ENCODE data around the gene SMCO4.

Gene SMCO4

DNA sequence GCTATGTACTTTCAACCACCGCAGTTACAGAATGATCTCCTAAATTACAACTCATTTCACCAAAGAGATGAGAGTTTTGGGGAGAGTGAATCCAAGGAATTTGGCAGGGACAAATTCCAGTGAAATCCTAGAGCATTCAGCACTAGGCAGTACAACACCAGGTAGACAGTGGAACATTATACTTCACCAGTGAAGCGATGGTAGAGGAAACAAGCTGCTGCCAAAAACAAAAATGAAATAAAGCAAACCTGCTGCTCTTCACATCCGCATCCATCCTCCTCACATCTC lies 16.9 kb downstream of the SMCO4 start:
- Histone ChIP-seq H3K9me3 (ENCODE audit: control insufficient read depth, low read depth, low read length) (no peaks in the 10 kb centered on the region), H3K27me3 (ENCODE audit: control insufficient read depth, insufficient read depth, low read length) (no peaks in the 10 kb centered on the region)

DNA sequence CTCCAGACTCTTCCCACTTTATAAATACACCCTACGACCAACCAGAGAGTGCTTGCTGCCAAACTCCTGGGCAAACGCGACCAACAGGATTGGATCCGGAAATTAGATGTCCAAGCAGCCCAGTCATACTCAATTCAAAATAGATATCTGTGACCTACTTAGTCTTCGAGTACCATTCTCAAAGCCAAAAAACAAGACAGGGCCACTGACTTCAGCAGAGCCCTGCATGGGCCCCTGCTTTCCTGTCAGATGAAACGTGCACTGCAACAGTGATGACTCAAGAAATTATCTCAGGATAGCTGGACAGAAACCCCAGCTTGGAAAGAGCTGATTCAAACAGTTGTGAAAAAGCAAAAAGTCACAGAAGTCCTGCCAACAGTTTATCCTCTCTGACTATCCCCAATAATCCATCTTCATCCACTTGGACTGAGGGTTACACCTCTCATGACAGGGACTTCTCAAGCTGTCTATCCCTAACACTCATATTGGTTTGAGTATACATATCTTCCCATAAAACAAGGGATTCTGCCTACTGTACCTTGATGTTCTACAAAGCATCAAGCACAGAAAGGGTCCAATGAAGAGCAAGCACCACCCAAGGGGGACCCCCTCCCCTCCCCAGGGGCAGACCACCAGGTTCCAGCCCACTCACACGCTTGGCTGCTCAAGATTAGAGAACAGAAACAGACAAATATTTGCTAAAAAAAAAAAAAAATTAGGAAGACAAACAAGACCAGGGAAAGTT lies 17.4 kb downstream of the SMCO4 start:
- Histone ChIP-seq H3K4me3 (ENCODE audit: low read length) (no peak overlapping the region), H3K9me3 (ENCODE audit: control insufficient read depth, low read depth, low read length) (no peaks in the 10 kb centered on the region), H3K36me3 (ENCODE audit: control insufficient read depth, low read depth, low read length) (no peaks in the 10 kb centered on the region), H3K27me3 (ENCODE audit: control insufficient read depth, insufficient read depth, low read length) (no peaks in the 10 kb centered on the region), H3K4me1 (ENCODE audit: control insufficient read depth, low read depth, low read length) (peaks cover 27% of the 10 kb centered on the region), H3K9ac (ENCODE audit: low read length) (no peak overlapping the region), H3K27ac (ENCODE audit: low read length) (no peak overlapping the region)

More for the DNA sequence above, 16.9 kb downstream of the SMCO4 start:
- H3K27ac ChIP-seq (ENCODE audit: low read length), result no peak overlapping the region
- no peaks in the 10 kb centered on the region for H3K36me3 ChIP-seq (ENCODE audit: control insufficient read depth, low read depth, low read length)
- no peak overlapping the region for H3K9ac ChIP-seq (ENCODE audit: low read length)
- H3K4me1 ChIP-seq (ENCODE audit: control insufficient read depth, low read depth, low read length), result peaks cover 25% of the 10 kb centered on the region
- H3K4me3 ChIP-seq (ENCODE audit: low read length), result no peak overlapping the region

DNA sequence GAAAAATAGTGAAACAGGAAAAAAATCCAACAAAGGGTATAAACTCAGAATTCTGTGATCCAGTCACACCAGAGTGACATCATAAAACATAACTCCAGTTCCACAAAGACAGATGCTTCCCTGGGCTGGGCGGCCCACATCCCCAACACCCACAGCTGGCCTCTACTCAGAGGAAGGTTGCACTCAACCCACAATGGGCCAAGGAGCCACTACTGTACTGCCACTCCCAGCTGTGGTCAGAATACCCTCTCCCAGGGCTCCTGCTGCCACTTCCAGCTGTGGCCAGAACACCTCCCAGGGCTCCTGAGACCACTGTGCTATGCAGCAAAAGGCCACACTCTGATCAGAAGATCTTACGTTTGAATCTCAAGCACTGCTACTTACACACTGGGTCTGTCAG lies 18.3 kb downstream of the SMCO4 start:
- H3K27me3 ChIP-seq (ENCODE audit: control insufficient read depth, insufficient read depth, low read length), result no peaks in the 10 kb centered on the region
- no peaks in the 10 kb centered on the region for H3K36me3 ChIP-seq (ENCODE audit: control insufficient read depth, low read depth, low read length)
- H3K9me3 ChIP-seq (ENCODE audit: control insufficient read depth, low read depth, low read length), result no peaks in the 10 kb centered on the region
- H3K9ac ChIP-seq (ENCODE audit: low read length), result no peak overlapping the region
- peaks cover 25% of the 10 kb centered on the region for H3K4me1 ChIP-seq (ENCODE audit: control insufficient read depth, low read depth, low read length)
- no peak overlapping the region for H3K4me3 ChIP-seq (ENCODE audit: low read length)
- H3K27ac ChIP-seq (ENCODE audit: low read length), result no peak overlapping the region

DNA sequence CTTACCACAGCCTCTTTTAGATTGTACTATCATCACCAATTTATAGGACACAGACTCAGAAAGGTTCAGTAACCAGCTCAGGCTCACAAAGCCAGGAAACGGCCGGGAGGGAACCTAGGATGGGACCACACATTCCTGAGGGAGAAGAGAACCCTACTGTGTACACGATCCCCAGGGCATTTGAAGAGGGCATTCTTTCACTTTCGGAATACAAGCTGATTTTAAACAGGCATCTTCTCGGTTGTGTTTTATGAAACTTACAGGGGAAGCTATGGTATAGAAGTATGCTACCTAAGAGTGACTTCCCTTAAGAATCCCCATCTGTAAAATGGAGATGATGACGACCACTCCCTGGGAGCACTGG lies 19.0 kb downstream of the SMCO4 start:
- Histone ChIP-seq H3K36me3 (ENCODE audit: control insufficient read depth, low read depth, low read length) (no peaks in the 10 kb centered on the region), H3K9me3 (ENCODE audit: control insufficient read depth, low read depth, low read length) (no peaks in the 10 kb centered on the region), H3K4me3 (ENCODE audit: low read length) (no peak overlapping the region), H3K9ac (ENCODE audit: low read length) (no peak overlapping the region), H3K4me1 (ENCODE audit: control insufficient read depth, low read depth, low read length) (peaks cover 22% of the 10 kb centered on the region), H3K27ac (ENCODE audit: low read length) (no peak overlapping the region), H3K27me3 (ENCODE audit: control insufficient read depth, insufficient read depth, low read length) (no peaks in the 10 kb centered on the region)

DNA sequence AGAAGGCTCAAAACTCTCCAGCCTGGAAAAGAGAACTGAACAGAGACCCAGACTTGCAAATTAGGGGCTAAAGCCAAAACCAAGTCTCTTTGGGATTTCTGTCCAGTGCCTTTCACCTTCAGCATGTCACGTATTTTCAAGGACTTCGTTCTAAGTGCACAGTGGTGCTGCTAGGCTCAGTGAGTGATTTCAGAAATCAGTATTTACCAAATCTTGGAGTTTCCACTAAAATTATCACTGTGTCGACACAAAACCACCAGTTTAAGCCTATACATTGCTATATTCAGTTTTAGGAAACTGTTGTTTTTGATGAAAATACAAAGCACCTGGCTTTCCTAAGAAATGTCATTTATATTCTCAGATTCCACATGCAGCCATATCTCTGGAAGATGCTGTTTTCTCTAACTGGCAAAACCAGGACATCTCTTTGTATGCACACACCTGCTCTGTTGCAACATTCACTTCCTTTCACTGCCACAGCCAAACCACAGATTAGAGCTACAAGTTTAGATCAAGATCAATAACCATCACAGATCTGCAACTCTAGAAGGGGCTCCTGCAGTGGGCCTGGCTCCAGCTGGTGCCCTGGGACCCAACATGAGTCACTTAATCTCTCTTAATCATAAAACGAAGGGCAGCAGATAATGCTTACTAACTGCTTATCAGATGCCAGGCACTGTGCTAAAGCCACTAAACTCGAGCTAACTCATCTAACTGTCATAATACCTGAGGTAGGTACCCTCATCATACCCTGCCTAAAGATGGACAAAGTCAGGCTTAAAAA lies 22.3 kb downstream of the SMCO4 start:
- Histone ChIP-seq H3K27ac (ENCODE audit: low read length) (no peak overlapping the region), H3K4me1 (ENCODE audit: control insufficient read depth, low read depth, low read length) (peaks cover 31% of the 10 kb centered on the region), H3K9me3 (ENCODE audit: control insufficient read depth, low read depth, low read length) (no peaks in the 10 kb centered on the region), H3K36me3 (ENCODE audit: control insufficient read depth, low read depth, low read length) (no peaks in the 10 kb centered on the region), H3K9ac (ENCODE audit: low read length) (no peak overlapping the region), H3K4me3 (ENCODE audit: low read length) (no peak overlapping the region), H3K27me3 (ENCODE audit: control insufficient read depth, insufficient read depth, low read length) (no peaks in the 10 kb centered on the region)

DNA sequence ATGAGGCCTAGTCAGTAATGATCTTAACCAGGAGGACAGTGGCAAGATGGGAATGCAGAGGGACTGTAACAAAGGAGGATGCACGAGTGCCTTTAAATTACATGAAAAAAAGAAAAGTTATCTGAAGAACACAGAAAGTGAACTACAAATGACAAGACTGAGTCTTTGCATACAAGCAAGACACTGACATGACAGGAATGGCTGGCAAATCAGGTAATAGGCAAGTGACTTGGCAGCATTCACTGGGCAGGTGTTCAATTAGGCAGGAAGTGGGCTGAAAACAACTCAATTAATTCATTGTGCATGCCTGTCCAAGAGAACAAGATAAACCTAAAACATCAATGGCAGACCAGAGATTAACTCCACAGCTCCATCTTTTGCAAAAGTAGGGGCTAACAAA lies 24.0 kb downstream of the SMCO4 start:
- Histone ChIP-seq H3K9ac (ENCODE audit: low read length) (no peak overlapping the region), H3K27me3 (ENCODE audit: control insufficient read depth, insufficient read depth, low read length) (no peaks in the 10 kb centered on the region), H3K36me3 (ENCODE audit: control insufficient read depth, low read depth, low read length) (no peaks in the 10 kb centered on the region), H3K4me3 (ENCODE audit: low read length) (no peak overlapping the region), H3K27ac (ENCODE audit: low read length) (no peak overlapping the region), H3K4me1 (ENCODE audit: control insufficient read depth, low read depth, low read length) (peaks cover 27% of the 10 kb centered on the region), H3K9me3 (ENCODE audit: control insufficient read depth, low read depth, low read length) (no peaks in the 10 kb centered on the region)

DNA sequence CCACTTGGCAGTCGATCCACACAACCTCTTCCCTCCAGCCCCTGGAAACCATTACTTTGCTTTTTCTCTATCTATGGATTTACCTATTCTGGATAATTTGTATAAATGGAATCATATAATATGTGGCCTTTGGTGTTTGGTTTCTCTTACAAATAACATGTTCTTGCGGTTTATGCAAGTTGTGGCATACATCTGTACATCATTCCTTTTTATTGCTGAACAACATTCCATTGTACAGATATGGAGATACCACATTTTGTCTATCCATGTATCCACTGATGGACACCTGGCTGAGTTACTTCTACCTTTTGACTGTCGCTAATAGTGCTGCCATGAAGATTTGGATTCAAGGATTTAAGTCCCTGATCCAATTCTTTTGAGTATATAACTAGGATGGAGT lies 25.1 kb downstream of the SMCO4 start:
- peaks cover 27% of the 10 kb centered on the region for H3K4me1 ChIP-seq (ENCODE audit: control insufficient read depth, low read depth, low read length)
- no peak overlapping the region for H3K9ac ChIP-seq (ENCODE audit: low read length)
- H3K27me3 ChIP-seq (ENCODE audit: control insufficient read depth, insufficient read depth, low read length), result no peaks in the 10 kb centered on the region
- no peaks in the 10 kb centered on the region for H3K36me3 ChIP-seq (ENCODE audit: control insufficient read depth, low read depth, low read length)
- H3K4me3 ChIP-seq (ENCODE audit: low read length), result no peak overlapping the region
- H3K27ac ChIP-seq (ENCODE audit: low read length), result no peak overlapping the region
- H3K9me3 ChIP-seq (ENCODE audit: control insufficient read depth, low read depth, low read length), result no peaks in the 10 kb centered on the region

DNA sequence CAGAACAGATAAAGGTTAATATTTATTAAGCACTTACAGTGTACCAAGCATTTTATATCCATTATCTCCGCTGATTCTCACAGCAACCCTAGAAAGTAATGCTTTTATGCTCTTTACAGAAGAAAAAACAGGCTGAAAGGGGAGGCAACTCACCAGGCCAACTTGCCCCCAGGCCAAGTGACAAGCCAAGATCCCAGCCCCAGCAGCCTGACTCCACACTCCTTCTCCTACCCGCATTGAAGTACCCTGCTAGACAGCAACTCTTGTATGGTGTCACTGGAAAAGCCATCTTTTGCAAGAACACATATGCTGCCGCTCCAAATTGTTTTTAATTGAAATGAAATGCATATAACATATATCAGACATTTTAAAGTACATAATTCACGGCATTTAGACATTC lies 25.6 kb downstream of the SMCO4 start:
- Histone ChIP-seq H3K9me3 (ENCODE audit: control insufficient read depth, low read depth, low read length) (no peaks in the 10 kb centered on the region), H3K4me1 (ENCODE audit: control insufficient read depth, low read depth, low read length) (peaks cover 26% of the 10 kb centered on the region), H3K36me3 (ENCODE audit: control insufficient read depth, low read depth, low read length) (no peaks in the 10 kb centered on the region), H3K9ac (ENCODE audit: low read length) (no peak overlapping the region), H3K27ac (ENCODE audit: low read length) (no peak overlapping the region), H3K4me3 (ENCODE audit: low read length) (no peak overlapping the region), H3K27me3 (ENCODE audit: control insufficient read depth, insufficient read depth, low read length) (no peaks in the 10 kb centered on the region)

DNA sequence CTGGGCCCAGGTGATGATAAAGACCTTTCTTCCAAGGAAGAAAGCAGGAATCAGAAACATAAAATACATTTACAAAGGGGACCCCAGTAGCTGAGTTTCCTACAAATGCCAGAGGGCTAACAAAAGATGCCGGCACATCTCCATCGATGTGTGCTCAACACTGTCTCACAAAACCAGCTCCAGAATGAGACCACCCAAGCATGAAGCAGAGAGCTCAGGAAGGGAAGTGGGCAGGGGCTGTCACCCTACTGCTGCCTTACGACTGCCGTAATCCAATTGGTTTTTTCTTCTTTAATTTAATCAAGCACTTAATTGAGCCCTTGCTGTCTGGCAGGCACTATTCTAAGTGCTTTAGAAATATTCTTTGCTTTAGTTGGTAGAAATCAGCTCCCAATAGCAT lies 26.1 kb downstream of the SMCO4 start:
- H3K4me1 ChIP-seq (ENCODE audit: control insufficient read depth, low read depth, low read length), result peaks cover 20% of the 10 kb centered on the region
- H3K9me3 ChIP-seq (ENCODE audit: control insufficient read depth, low read depth, low read length), result no peaks in the 10 kb centered on the region
- no peak overlapping the region for H3K9ac ChIP-seq (ENCODE audit: low read length)
- no peaks in the 10 kb centered on the region for H3K36me3 ChIP-seq (ENCODE audit: control insufficient read depth, low read depth, low read length)
- H3K27ac ChIP-seq (ENCODE audit: low read length), result no peak overlapping the region
- no peak overlapping the region for H3K4me3 ChIP-seq (ENCODE audit: low read length)
- no peaks in the 10 kb centered on the region for H3K27me3 ChIP-seq (ENCODE audit: control insufficient read depth, insufficient read depth, low read length)

DNA sequence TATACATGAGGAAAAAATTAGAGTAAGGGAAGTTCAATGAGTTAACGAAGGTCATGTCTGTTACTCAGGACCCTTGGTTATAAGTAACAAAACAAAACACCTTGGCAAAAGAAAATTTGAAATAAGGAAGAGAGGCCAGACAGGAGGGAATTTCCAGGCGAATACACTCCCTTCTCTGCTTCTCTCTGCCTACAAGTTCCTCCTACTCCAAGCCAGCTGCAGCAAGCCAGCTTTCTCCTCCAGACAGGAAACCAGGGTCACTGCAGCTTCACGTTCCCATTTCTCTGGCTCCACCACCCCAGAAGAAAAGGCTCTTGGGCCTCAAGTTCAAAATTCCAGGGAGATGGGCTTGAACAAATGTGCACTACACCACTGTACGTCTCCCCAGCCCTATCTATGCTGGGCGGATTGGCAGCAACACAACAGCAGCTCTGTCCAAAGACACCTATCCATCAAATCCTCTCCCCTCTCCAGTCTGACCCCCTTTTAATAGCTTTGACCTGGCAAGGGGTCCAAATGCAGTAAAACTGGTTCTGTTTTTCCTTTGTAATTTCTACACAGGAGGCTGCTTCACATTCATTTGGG lies 27.7 kb downstream of the SMCO4 start:
- Histone ChIP-seq H3K9me3 (ENCODE audit: control insufficient read depth, low read depth, low read length) (no peaks in the 10 kb centered on the region), H3K4me3 (ENCODE audit: low read length) (no peak overlapping the region), H3K9ac (ENCODE audit: low read length) (no peak overlapping the region)

DNA sequence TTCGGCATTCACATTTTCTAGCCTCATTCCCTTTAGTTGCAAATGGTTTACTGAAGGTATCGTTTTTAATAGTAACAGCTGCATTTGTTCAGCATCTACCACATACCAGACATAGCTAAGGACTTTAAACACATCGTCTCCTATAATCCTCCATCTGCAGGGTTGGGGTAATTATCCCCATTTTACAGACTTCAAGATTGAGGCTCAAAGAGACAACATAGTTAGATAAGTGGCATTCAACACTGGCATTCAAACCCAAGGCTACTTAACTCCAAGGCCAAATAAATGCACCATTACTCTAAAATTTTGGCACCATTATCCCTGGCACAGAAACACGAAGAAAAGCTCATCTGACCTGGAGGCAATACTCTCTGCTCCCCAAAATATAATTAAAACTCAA lies 28.5 kb downstream of the SMCO4 start:
- no peak overlapping the region for H3K9ac ChIP-seq (ENCODE audit: low read length)
- no peaks in the 10 kb centered on the region for H3K27me3 ChIP-seq (ENCODE audit: control insufficient read depth, insufficient read depth, low read length)
- no peak overlapping the region for H3K27ac ChIP-seq (ENCODE audit: low read length)
- peaks cover 14% of the 10 kb centered on the region for H3K4me1 ChIP-seq (ENCODE audit: control insufficient read depth, low read depth, low read length)
- no peak overlapping the region for H3K4me3 ChIP-seq (ENCODE audit: low read length)
- no peaks in the 10 kb centered on the region for H3K36me3 ChIP-seq (ENCODE audit: control insufficient read depth, low read depth, low read length)
- no peaks in the 10 kb centered on the region for H3K9me3 ChIP-seq (ENCODE audit: control insufficient read depth, low read depth, low read length)

More for the DNA sequence above, 27.7 kb downstream of the SMCO4 start:
- no peaks in the 10 kb centered on the region for H3K36me3 ChIP-seq (ENCODE audit: control insufficient read depth, low read depth, low read length)
- H3K27ac ChIP-seq (ENCODE audit: low read length), result no peak overlapping the region
- no peaks in the 10 kb centered on the region for H3K27me3 ChIP-seq (ENCODE audit: control insufficient read depth, insufficient read depth, low read length)
- H3K4me1 ChIP-seq (ENCODE audit: control insufficient read depth, low read depth, low read length), result peaks cover 14% of the 10 kb centered on the region

DNA sequence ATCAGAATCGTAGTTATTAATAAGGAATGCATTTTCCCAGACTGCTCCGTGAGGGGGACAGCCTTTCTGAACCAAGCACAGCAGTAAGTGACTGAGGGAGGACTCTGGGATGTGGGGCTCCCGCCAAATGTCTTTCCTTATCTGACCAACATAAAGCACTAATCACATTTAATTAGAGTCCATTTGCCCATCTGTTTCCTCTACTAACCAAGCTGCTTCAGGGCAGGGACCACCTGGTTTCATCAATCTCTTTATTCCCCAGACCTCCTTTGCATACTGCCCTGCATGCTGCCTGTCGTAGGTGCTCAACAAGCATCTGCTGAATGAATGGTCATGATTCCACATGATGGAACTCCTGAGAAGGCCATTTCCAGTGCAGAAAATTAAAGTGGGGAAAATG lies 29.4 kb downstream of the SMCO4 start:
- no peak overlapping the region for H3K27ac ChIP-seq (ENCODE audit: low read length)
- no peak overlapping the region for H3K9ac ChIP-seq (ENCODE audit: low read length)
- H3K9me3 ChIP-seq (ENCODE audit: control insufficient read depth, low read depth, low read length), result no peaks in the 10 kb centered on the region
- no peaks in the 10 kb centered on the region for H3K27me3 ChIP-seq (ENCODE audit: control insufficient read depth, insufficient read depth, low read length)
- H3K4me1 ChIP-seq (ENCODE audit: control insufficient read depth, low read depth, low read length), result peaks cover 10% of the 10 kb centered on the region
- H3K4me3 ChIP-seq (ENCODE audit: low read length), result no peak overlapping the region
- H3K36me3 ChIP-seq (ENCODE audit: control insufficient read depth, low read depth, low read length), result no peaks in the 10 kb centered on the region
